NCI-H2196 treated with DMSO at 0.1 percent for 48 hours (cell line): ENCODE data around the gene IGF2R.
"Not testable (repeated sequence)": the region's sequence is repeated elsewhere in the genome, so short reads cannot be mapped to it uniquely, and the experiment has no call there.

Experiments used
- DNase-seq: peaks from one replicate; lab custom pipeline; 2025; ENCODE audit not compliant: unreplicated experiment; lab: John Stamatoyannopoulos, UW

IGF2R gene

GRCh38 chr6:159968295-159969203 is at the start of gene IGF2R:
TSS of gene IGF2R (plus strand) at chr6:159969082. CDS start at chr6:159969247, 165 bp downstream.
- peak; percentile 47 for DNase-seq

- no peak for DNase-seq
Measured at GRCh38 chr6:159919800-159920199, 49.1 kb upstream of the IGF2R start.

DNA sequence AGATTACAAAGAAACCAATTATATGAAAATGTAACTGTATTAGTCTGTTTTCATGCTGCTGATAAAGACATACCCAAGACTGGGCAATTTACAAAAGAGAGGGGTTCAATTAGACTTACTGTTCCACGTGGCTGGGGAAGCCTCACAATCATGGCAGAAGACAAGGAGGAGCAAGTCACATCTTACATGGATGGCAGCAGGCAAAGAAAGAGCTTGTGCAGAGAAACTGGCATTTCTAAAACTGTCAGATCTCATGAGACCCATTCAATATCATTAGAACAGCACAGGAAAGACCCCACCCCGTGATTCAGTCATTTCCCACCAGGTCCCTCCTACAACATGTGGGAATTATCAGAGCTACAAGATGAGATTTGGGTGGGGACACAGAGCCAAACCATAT is 44.7 kb upstream of the IGF2R start:
- DNase-seq, result not testable (repeated sequence)

DNA sequence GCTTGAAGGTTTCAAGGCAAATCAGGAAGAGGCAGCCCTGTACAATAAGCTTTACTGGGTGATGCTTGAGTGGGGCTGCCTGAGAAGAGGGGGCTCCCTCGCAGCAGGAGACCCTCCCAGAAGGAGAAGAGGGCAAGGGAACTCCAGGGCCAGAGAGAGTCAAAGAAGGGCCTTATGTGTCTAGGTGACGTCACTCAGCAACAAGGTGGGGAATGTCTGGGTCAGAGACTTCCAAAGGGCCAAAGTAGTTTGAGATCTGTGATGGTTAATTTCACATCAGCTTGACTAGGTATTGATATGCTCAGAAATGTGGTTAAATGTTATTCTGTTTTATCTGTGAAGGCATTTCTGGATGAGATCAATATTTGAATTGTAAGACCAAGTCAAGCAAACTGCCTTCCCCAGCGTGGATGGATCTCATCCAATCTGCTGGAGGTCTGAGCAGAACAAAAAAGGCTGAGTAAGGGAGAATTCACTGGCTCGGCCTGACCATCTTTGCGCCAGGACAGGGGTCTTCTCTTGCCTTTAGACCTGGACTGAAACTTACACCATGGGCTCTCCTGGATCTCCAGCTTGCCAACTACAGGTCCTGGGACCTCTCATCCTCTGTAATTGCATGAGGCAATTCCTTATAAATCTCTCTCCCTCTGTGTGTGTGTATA is 42.2 kb upstream of the IGF2R start:
- no peak for DNase-seq

GRCh38 chr6:159929819-159930218 is 39.1 kb upstream of the IGF2R start:
- no peak for DNase-seq

- no peak for DNase-seq
Measured at GRCh38 chr6:159931112-159931511, 37.8 kb upstream of the IGF2R start.

DNA sequence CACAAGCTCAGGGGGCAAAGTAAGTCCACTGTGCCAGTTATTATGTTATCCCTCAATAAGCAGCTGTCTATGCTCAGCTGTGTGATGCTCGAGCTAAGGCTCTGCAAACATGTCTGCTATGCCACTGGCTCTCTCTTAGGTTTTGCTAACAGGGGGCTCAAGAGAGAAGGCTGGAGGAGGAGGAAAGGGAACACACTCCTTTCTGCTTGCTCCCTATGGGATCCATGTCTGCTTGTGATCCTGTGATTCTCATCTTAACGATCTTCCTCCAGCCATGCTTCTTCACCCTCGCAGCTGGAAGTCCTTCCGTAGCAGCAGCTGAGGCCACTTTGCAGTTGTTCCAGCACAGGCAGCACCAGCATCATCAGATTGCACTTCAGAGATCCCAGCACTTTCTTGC is 37.0 kb upstream of the IGF2R start:
- no peak for DNase-seq

GRCh38 chr6:159933077-159933476 is 35.8 kb upstream of the IGF2R start:
- no peak for DNase-seq

- DNase-seq, result no peak
Measured at GRCh38 chr6:159934181-159934580, 34.7 kb upstream of the IGF2R start.

- DNase-seq, result no peak
Measured at GRCh38 chr6:159935065-159935464, 33.8 kb upstream of the IGF2R start.

DNA sequence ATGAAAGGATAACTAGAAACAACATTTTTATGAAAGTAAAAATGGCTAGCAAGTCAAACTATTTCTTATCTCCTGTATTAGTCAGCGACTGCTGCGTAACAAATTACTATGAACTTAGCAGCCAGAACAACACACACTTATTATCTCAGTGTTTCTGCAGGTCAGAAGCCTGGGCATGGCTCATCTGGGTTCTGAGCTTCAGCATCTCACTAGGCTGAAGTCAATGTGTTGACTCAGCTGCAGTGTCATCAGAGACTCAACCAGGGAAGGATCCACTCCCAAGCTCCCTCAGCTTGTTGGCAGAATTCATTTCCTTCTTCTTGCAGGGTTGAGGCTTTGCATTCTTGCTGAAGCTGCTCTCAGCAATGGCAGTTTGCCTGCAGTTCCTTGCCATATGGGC is 33.2 kb upstream of the IGF2R start:
- DNase-seq, result no peak

GRCh38 chr6:159939591-159940016 is 29.3 kb upstream of the IGF2R start:
- DNase-seq, result no peak

DNA sequence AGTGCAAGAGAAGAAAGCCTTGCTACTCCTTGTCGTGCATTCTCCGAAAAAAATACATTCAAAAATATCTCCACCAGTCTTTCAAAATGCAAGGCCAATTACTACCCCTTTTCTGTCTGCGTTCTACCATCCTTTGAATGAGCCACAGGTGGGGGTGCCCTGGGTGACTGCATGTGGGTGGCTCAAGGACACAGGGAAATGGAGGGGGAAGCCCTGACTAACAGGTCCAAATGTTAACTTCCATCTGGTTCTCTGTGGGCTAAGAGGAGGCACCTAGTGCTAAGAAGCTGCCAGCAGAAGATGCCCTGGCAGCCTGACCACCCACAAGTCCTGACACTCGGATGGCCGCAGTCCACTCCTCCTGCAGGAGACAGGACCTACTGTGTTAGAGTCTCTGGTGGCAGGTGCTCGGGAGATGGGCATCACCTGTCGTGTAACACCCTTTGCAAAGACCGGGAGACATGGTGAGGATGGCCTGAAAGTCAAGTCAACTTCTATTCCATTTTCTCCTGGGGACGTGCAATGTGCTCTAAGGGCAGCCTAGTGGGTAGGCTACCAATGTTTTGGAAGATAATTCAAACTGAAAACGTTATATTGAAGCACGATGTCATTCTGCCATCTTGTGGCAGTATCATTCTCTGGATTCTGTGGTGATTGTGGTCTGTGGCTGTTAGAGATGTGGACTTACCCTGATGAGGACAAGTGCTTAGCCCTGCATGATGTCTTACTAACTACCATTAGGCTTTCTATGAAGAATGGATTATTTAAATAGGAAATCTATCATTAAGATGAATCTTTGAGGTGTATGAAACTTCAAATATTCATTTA is 27.4 kb upstream of the IGF2R start:
- DNase-seq, result no peak

DNA sequence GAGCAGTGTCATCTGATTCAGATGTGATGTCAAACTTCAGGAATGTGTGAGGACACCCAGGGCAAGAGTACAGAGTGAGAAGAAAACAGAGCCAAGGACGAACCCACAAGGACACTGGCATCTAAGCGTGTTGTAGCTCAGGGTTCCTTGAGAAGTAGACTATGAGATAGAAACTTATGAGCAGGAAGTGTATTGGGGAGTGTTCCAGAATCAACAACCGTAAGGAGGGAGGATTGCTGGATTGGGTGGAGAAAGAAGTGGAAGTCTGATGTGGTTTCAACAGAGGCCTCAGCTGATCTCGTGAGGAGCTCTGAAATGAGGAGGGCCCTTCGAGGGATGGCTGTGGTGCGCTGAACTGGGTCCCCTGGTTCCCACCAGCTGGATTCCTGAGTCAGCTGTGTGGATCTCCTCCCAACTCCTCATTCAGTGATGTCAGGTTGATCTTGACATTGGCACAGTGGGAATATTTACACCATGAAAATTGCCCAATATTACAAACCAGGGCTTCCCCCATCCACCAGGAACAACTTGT is 25.7 kb upstream of the IGF2R start:
- no peak for DNase-seq

DNA sequence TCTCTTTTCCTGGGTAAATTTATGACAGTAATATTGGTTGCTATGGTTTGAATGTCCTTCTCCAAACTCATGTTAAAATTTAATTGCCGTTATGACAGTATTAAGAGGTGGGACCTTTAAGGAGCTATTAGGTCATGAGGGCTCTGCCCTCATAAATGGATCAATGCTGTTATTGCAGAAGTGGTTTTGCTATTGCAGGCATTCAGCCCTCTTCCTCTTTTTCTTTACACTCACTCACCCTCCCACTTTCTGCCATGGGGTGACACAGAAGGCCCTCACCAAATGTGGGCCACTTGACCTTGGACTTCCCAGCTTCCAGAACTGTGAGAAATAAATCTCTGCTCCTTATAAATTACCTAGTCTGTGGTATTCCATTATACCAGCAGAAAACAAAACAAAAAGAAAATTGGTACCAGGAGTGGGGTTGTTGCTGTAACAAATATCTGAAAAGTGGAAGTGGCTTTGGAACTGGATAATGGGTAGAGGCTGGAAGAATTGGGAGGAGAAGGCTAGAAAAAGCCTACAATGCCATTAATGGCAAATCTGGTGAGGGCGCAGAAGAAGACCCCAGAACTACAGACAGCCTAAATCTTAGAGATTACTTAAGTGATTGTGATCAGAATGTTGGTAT is 24.8 kb upstream of the IGF2R start:
- no peak for DNase-seq

DNA sequence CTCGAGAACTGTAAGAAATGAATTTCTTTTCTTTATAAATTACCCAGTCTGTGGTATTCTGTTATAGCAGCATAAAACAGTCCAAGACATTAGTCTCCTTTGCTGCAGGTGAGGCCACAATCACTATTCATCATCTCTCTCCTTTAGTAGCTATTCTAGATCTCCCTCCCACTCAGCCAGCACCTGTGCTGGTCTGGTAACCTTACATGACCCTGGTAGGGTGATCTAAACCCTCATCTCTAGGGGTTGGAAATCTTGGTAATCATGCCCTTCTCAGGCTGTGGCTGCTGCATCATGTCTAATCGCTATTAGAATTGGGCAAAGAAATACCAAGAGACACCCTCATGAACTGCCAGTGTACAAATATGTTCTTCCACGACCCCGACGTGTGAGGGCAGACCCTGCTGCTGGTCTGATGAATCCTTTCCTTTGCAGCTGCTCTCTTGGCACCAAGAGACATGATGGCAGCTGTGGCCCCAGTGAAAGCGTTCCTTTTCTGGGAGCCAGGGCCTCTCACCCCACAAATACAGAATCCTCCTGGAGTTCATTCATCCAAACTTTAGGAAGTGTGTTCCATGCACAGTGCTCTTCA is 23.0 kb upstream of the IGF2R start:
- no peak for DNase-seq

- no peak for DNase-seq
Measured at GRCh38 chr6:159946912-159947311, 22.0 kb upstream of the IGF2R start.

DNA sequence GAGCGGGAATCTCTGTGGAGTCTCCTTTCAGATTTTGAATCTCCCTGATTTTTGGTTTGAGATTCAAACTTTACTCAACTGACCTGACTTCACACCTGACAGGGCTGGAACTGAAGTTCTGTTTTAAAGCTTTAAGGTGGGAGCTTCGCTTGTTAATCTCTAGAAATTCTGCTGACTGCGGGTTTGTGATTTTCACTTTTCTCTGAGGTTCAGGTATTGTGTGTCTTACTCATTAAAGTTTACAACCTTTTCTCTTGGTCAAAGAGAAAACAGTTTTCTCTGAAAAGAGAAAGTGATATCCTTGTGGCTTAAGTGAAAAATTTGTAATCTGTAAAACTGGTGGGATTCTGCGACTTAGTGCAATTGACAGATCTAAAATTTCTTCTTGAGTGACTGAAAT is 20.7 kb upstream of the IGF2R start:
- DNase-seq, result no peak

GRCh38 chr6:159951772-159952171 is 17.1 kb upstream of the IGF2R start:
- DNase-seq, result no peak

GRCh38 chr6:159952289-159953005 is 16.4 kb upstream of the IGF2R start:
- DNase-seq, result no peak
